K562 (cell line): ENCODE measurements around the gene PIGM. TPM values are rescaled to one million over a fixed set of nuclear protein-coding genes. Genes with fewer than 3 reads are reported as not detected.

Experiments
- BACH1 ChIP-seq: fragments of 200-800 bp; sonication (Bioruptor generic); IDR thresholded peaks from 2 replicates; pipeline ENCODE4 v1.6.1; 2016; ENCODE audit warnings: missing genetic modification characterization, missing compliant biosample characterization
- EP400 ChIP-seq: fragments of 450-650 bp; IDR thresholded peaks from 2 replicates; pipeline ENCODE4 v1.6.1; 2017; ENCODE audit warnings: antibody characterized with exemption, mild to moderate bottlenecking, moderate library complexity
- GATAD2B ChIP-seq: fragments of 450-650 bp; IDR thresholded peaks from 2 replicates; pipeline ENCODE4 v1.6.1; 2017; ENCODE audit warnings: mild to moderate bottlenecking, borderline replicate concordance
- HDGF ChIP-seq: fragments of 450-650 bp; IDR thresholded peaks from 2 replicates; pipeline ENCODE4 v1.6.1; 2016
- MCM7 ChIP-seq, 2 experiments: fragments of 450-650 bp; IDR thresholded peaks; 2 replicates each; pipeline ENCODE4 v1.6.1; 2016 to 2018
- MITF ChIP-seq: IDR thresholded peaks from 2 replicates; pipeline ENCODE4 v1.6.1; 2014; ENCODE audit warnings: antibody characterized with exemption
- NFXL1 ChIP-seq: fragments of 450-650 bp; formaldehyde crosslinking; IDR thresholded peaks from 2 replicates; pipeline ENCODE4 v1.4.0; 2021; ENCODE audit warnings: mild to moderate bottlenecking
- NR1H2 ChIP-seq: sonication (generic); formaldehyde crosslinking; IDR thresholded peaks from 2 replicates; pipeline ENCODE4 v1.4.0; 2020; ENCODE audit warnings: mild to moderate bottlenecking, missing genetic modification reagents
- PATZ1 ChIP-seq: fragments of 250-450 bp; sonication (Bioruptor Pico); IDR thresholded peaks from 2 replicates; pipeline ENCODE4 v1.5.0; 2020; ENCODE audit warnings: mild to moderate bottlenecking, borderline replicate concordance
- SAFB2 ChIP-seq: fragments of 200-400 bp; formaldehyde crosslinking; IDR thresholded peaks from 2 replicates; pipeline ENCODE4 v1.6.1; 2018; ENCODE audit warnings: borderline replicate concordance, low read length, low read depth, moderate library complexity; ENCODE audit not compliant: severe bottlenecking
- SREBF1 ChIP-seq: fragments of 150-350 bp; IDR thresholded peaks from 2 replicates; pipeline ENCODE4 v1.6.1; 2014; ENCODE audit warnings: antibody characterized with exemption, low read depth, low read length, borderline replicate concordance
- USF2 ChIP-seq: sonication (generic); formaldehyde crosslinking; IDR thresholded peaks from 2 replicates; pipeline ENCODE4 v1.5.0; 2020; ENCODE audit warnings: missing genetic modification reagents
- XRCC3 ChIP-seq: fragments of 450-650 bp; IDR thresholded peaks from 2 replicates; pipeline ENCODE4 v1.6.1; 2017; ENCODE audit warnings: mild to moderate bottlenecking, moderate library complexity
- ZC3H11A ChIP-seq: IDR thresholded peaks from 2 replicates; pipeline ENCODE4 v1.6.1; 2012; ENCODE audit warnings: low read depth, low read length, improper control_type of control experiment
- ZNF124 ChIP-seq: sonication (generic); formaldehyde crosslinking; IDR thresholded peaks from 2 replicates; pipeline ENCODE4 v1.8.1; 2022; ENCODE audit warnings: missing genetic modification reagents
- ZNF408 ChIP-seq: fragments of 250-450 bp; sonication (Bioruptor Pico); IDR thresholded peaks from 2 replicates; pipeline ENCODE4 v1.4.0; 2020; ENCODE audit warnings: low read depth, mild to moderate bottlenecking, moderate library complexity
- ZNF766 ChIP-seq: fragments of 200-800 bp; sonication (Bioruptor generic); conservative IDR thresholded peaks from 2 replicates; pipeline ENCODE4 v1.6.1; 2016; ENCODE audit warnings: missing genetic modification characterization, missing compliant biosample characterization
- polyA plus RNA-seq, 8 experiments: library from polyadenylated mRNA; depleted of rRNA in 4 of 8; stranded (reverse) in 5 of 8; unstranded in 3 of 8; fragments of >200 nt; fragmentation: Nextera tagmentation in 2 of 8; fragmentation: Illumina TruSeq in 1 of 8; extraction: Ambion mirVana in 2 of 8; extraction: Trizol in 1 of 8; gene quantifications; 2 replicates each; pipeline versions ENCODE4 v1.2.1 to v1.2.3, GENCODE V29; 2011 to 2014; ENCODE audit warnings: inconsistent platforms in 1 of 8, missing spikeins in 1 of 8
- total RNA-seq, 7 experiments: library from RNA; depleted of rRNA in 6 of 7; stranded (reverse); fragments of >200 nt in 6 of 7; fragmentation: Illumina TruSeq in 2 of 7; extraction: Trizol in 2 of 7; gene quantifications; 2 replicates each; pipeline versions ENCODE4 v1.2.1 to v1.2.3, GENCODE V29; 2011 to 2021; ENCODE audit warnings: low replicate concordance in 1 of 7
- TF ChIP-seq, protein P1 (sequence below): sonication (generic); formaldehyde crosslinking; IDR thresholded peaks from 2 replicates; pipeline ENCODE4 v1.8.1; 2023; ENCODE audit warnings: mild to moderate bottlenecking, missing genetic modification reagents, moderate library complexity

PIGM gene
- total and polyA plus RNA-seq, 9 of the 15 experiments (the other 6 are each of a cell fraction or from before 2014, with no cell fraction given) = 2.6 to 6.7 (median 4.3) TPM

- 0 out of 2 replicates have a peak, but pooled peaks have one; percentile 38 for TF ChIP-seq NR1H2 (CRISPR knock-in tag)
- TF ChIP-seq PATZ1 (CRISPR knock-in tag) = no peak
- TF ChIP-seq NFXL1 (CRISPR knock-in tag) = no peak
- no peak for TF ChIP-seq HDGF
- no peak for TF ChIP-seq ZNF124
- no peak for TF ChIP-seq SREBF1
- TF ChIP-seq XRCC3 = no peak
- no peak for TF ChIP-seq MCM7 (IDR thresholded peaks at IDR 0.05)
- no peak for TF ChIP-seq GATAD2B
- no peak for TF ChIP-seq USF2 (CRISPR knock-in tag)
- no peak for TF ChIP-seq ZC3H11A
- TF ChIP-seq SAFB2 = no peak
- TF ChIP-seq, protein P1, sequence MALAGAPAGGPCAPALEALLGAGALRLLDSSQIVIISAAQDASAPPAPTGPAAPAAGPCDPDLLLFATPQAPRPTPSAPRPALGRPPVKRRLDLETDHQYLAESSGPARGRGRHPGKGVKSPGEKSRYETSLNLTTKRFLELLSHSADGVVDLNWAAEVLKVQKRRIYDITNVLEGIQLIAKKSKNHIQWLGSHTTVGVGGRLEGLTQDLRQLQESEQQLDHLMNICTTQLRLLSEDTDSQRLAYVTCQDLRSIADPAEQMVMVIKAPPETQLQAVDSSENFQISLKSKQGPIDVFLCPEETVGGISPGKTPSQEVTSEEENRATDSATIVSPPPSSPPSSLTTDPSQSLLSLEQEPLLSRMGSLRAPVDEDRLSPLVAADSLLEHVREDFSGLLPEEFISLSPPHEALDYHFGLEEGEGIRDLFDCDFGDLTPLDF (CRISPR knock-in tag) = peak; percentile 81
- TF ChIP-seq ZNF408 (CRISPR knock-in tag) = no peak
- no peak for TF ChIP-seq ZNF766 (CRISPR knock-in tag)
- peak; percentile 60 for TF ChIP-seq EP400
- TF ChIP-seq MITF = no peak
- no peak for TF ChIP-seq BACH1
These were observed at the start of gene PIGM (continued) for GRCh38 chr1:160031365-160032164.
